ENCODE data around the gene LINGO4.
"Not testable (repeated sequence)": the region's sequence is repeated elsewhere in the genome, so short reads cannot be mapped to it uniquely, and the experiment has no call there.

The LINGO4 gene

GRCh38 chr1:151777317-151777716, 27.9 kb downstream of the LINGO4 start:
- no peak for DNase-seq

GRCh38 chr1:151776665-151777062, 28.6 kb downstream of the LINGO4 start:
- DNase-seq, result no peak

GRCh38 chr1:151775894-151776664, 29.1 kb downstream of the LINGO4 start:
- DNase-seq, result no peak

- no peak for DNase-seq
Measured at GRCh38 chr1:151774256-151774922, 30.8 kb downstream of the LINGO4 start.

GRCh38 chr1:151773702-151774101, 31.5 kb downstream of the LINGO4 start:
- no peak for DNase-seq

- DNase-seq, result not testable (repeated sequence)
Measured at GRCh38 chr1:151769270-151769669, 35.9 kb downstream of the LINGO4 start.

- DNase-seq, result not testable (repeated sequence)
Measured at GRCh38 chr1:151768351-151769066, 36.7 kb downstream of the LINGO4 start.

- no peak for DNase-seq
Measured at GRCh38 chr1:151763990-151764389, 41.2 kb downstream of the LINGO4 start.

GRCh38 chr1:151762941-151763921, 42.0 kb downstream of the LINGO4 start, which contains the start of gene MRPL9:
Gene MRPL9 (minus strand): TSS chr1:151763496. CDS start chr1:151763479, 17 bp downstream.
- peak; percentile 59 for DNase-seq

GRCh38 chr1:151760597-151761385, 44.4 kb downstream of the LINGO4 start:
- DNase-seq, result no peak

GRCh38 chr1:151759241-151759640, 46.0 kb downstream of the LINGO4 start:
- no peak for DNase-seq

GRCh38 chr1:151756291-151756690, 48.9 kb downstream of the LINGO4 start:
- no peak for DNase-seq

Data from NCI-H1436 (cell line).